Measurements from ENCODE around the gene USP17L12. TPM values are rescaled to one million over a fixed set of nuclear protein-coding genes. Genes with fewer than 3 reads are reported as not detected.
"Not testable (repeated sequence)": the region's sequence is repeated elsewhere in the genome, so short reads cannot be mapped to it uniquely, and the experiment has no call there.

USP17L12 gene
- polyA plus RNA-seq, 1 experiment = not detected

GRCh38 chr4:9262572-9262971 lies 42.6 kb downstream of the USP17L12 start, which contains the start of gene USP17L21:
Gene USP17L21, plus strand, starts transcription at chr4:9262872. Its CDS starts 0 bp downstream, at chr4:9262872.
- H3K4me3 ChIP-seq (ENCODE audit: low read depth, low read length); H3K27me3 ChIP-seq (ENCODE audit: control insufficient read depth, insufficient read depth, low read length); POLR2A ChIA-PET; H3K36me3 ChIP-seq (ENCODE audit: control insufficient read depth, insufficient read depth, low read length); DNase-seq (ENCODE audit: low read depth); CTCF ChIA-PET: not testable (repeated sequence)

GRCh38 chr4:9267319-9267718 lies 47.4 kb downstream of the USP17L12 start, which contains the start of gene USP17L22:
Gene USP17L22, plus strand, starts transcription at chr4:9267619. Its CDS starts 0 bp downstream, at chr4:9267619.
- DNase-seq (ENCODE audit: low read depth); POLR2A ChIA-PET; CTCF ChIA-PET; H3K27me3 ChIP-seq (ENCODE audit: control insufficient read depth, insufficient read depth, low read length); H3K36me3 ChIP-seq (ENCODE audit: control insufficient read depth, insufficient read depth, low read length); H3K4me3 ChIP-seq (ENCODE audit: low read depth, low read length): not testable (repeated sequence)

Other genes with a start within 250 kb of the USP17L12 start
- not detected in 2 replicates for gene FAM90A26, start 49.7 kb upstream of the USP17L12 start, polyA plus RNA-seq (2011; rRNA removed)
- not detected in 2 replicates for gene USP17L10, start 9.5 kb upstream of the USP17L12 start, polyA plus RNA-seq (2011; rRNA removed)
- not detected in 2 replicates for gene USP17L11, start 4.7 kb upstream of the USP17L12 start, polyA plus RNA-seq (2011; rRNA removed)
- not detected in 2 replicates for gene USP17L13, start 4.7 kb downstream of the USP17L12 start, polyA plus RNA-seq (2011; rRNA removed)
- not detected in 2 replicates for gene USP17L15, start 14.2 kb downstream of the USP17L12 start, polyA plus RNA-seq (2011; rRNA removed)
- not detected in 2 replicates for gene USP17L17, start 23.7 kb downstream of the USP17L12 start, polyA plus RNA-seq (2011; rRNA removed)
- gene USP17L18, start 28.5 kb downstream of the USP17L12 start, polyA plus RNA-seq (2011; rRNA removed) = not detected in 2 replicates
- not detected in 2 replicates for gene USP17L19, start 33.2 kb downstream of the USP17L12 start, polyA plus RNA-seq (2011; rRNA removed)
- not detected in 2 replicates for gene USP17L20, start 38.0 kb downstream of the USP17L12 start, polyA plus RNA-seq (2011; rRNA removed)
- gene USP17L21, start 42.7 kb downstream of the USP17L12 start, polyA plus RNA-seq (2011; rRNA removed) = not detected in 2 replicates
- not detected in 2 replicates for gene USP17L22, start 47.5 kb downstream of the USP17L12 start, polyA plus RNA-seq (2011; rRNA removed)
- gene USP17L24, start 105.0 kb downstream of the USP17L12 start, polyA plus RNA-seq (2011; rRNA removed) = not detected in 2 replicates
- not detected in 2 replicates for gene USP17L25, start 109.8 kb downstream of the USP17L12 start, polyA plus RNA-seq (2011; rRNA removed)
- not detected in 2 replicates for gene USP17L26, start 114.5 kb downstream of the USP17L12 start, polyA plus RNA-seq (2011; rRNA removed)
- not detected in 2 replicates for gene USP17L5, start 119.3 kb downstream of the USP17L12 start, polyA plus RNA-seq (2011; rRNA removed)
- not detected in 2 replicates for gene USP17L27, start 124.0 kb downstream of the USP17L12 start, polyA plus RNA-seq (2011; rRNA removed)
- not detected in 2 replicates for gene USP17L28, start 128.7 kb downstream of the USP17L12 start, polyA plus RNA-seq (2011; rRNA removed)
- gene USP17L29, start 133.5 kb downstream of the USP17L12 start, polyA plus RNA-seq (2011; rRNA removed) = not detected in 2 replicates
- gene USP17L30, start 143.0 kb downstream of the USP17L12 start, polyA plus RNA-seq (2011; rRNA removed) = not detected in 2 replicates
- gene DEFB131A, start 224.3 kb downstream of the USP17L12 start, polyA plus RNA-seq (2011; rRNA removed) = not detected in 2 replicates

Data from BJ (cell line).